Lower leg skin (tissue), 3 donors: ENCODE results near the gene LRRC40.

Experiments used
- POLR2A ChIP-seq, 2 donors: fragments of 450-650 bp; IDR thresholded peaks; one replicate each; pipeline ENCODE4 v1.6.1; 2016 to 2017; ENCODE audit warnings: antibody characterized with exemption in 2 of 2, mild to moderate bottlenecking in 1 of 2, moderate library complexity in 1 of 2
- TF ChIP-seq, protein P1 (sequence below), 3 donors: fragments of 450-650 bp; IDR thresholded peaks; one replicate each; pipeline ENCODE4 v1.5.1; 2016; ENCODE audit warnings: antibody characterized with exemption in 3 of 3, mild to moderate bottlenecking in 3 of 3, moderate library complexity in 2 of 3

- TF ChIP-seq, protein P1, sequence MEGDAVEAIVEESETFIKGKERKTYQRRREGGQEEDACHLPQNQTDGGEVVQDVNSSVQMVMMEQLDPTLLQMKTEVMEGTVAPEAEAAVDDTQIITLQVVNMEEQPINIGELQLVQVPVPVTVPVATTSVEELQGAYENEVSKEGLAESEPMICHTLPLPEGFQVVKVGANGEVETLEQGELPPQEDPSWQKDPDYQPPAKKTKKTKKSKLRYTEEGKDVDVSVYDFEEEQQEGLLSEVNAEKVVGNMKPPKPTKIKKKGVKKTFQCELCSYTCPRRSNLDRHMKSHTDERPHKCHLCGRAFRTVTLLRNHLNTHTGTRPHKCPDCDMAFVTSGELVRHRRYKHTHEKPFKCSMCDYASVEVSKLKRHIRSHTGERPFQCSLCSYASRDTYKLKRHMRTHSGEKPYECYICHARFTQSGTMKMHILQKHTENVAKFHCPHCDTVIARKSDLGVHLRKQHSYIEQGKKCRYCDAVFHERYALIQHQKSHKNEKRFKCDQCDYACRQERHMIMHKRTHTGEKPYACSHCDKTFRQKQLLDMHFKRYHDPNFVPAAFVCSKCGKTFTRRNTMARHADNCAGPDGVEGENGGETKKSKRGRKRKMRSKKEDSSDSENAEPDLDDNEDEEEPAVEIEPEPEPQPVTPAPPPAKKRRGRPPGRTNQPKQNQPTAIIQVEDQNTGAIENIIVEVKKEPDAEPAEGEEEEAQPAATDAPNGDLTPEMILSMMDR (IDR thresholded peaks at IDR 0.05) = no peak
- TF ChIP-seq POLR2A (IDR thresholded peaks at IDR 0.05) = no peak
Observed at GRCh38 chr1:70231475-70231874, 26.1 kb upstream of the LRRC40 start.
